Measurements from ENCODE around the gene HSD17B4. TPM values are rescaled to one million over a fixed set of nuclear protein-coding genes. Genes with fewer than 3 reads are reported as not detected.
A peak's percentile ranks its signal among the peaks of the same experiment; 100 is the strongest.

HSD17B4 gene
- total and polyA plus RNA-seq, 9 of the 15 experiments (the other 6 are each of a cell fraction or from before 2014, with no cell fraction given): 50.6 to 187 (median 94.6) TPM

- ChIA-PET POLR2A (no interaction called here), CTCF (ENCODE audit: low intra/inter-chr PET ratio) (no interaction called here)
- Histone ChIP-seq H2AFZ (ENCODE audit: low read depth, low read length) (no peak overlapping the region), H3K4me3 (no peak overlapping the region), H3K9ac (ENCODE audit: insufficient read depth in 1 of 2, low read depth in 2 of 2, low read length in 2 of 2) (no peak overlapping the region), H3K4me2 (ENCODE audit: insufficient read depth, low read length) (no peak overlapping the region), H3K27me3 (ENCODE audit: control insufficient read depth in 2 of 2, insufficient read depth in 2 of 2, low read length in 2 of 2) (no peaks in the 10 kb centered on the region), H3K9me3 (replicated peaks; ENCODE audit: control insufficient read depth, insufficient read depth, low read depth, low read length) (no peaks in the 10 kb centered on the region), H3K27ac (ENCODE audit: extremely low read depth, low read depth, low read length) (no peak overlapping the region), H3K36me3 (ENCODE audit: control insufficient read depth, insufficient read depth, low read length) (peaks cover 15% of the 10 kb centered on the region; the same call in 2 of the 3 replicates), H3K9me1 (ENCODE audit: control insufficient read depth, insufficient read depth, low read length) (no peaks in the 10 kb centered on the region), H3K79me2 (ENCODE audit: control insufficient read depth, insufficient read depth, low read length) (no peaks in the 10 kb centered on the region), H3K4me1 (replicated peaks in 1 of 2; ENCODE audit: control insufficient read depth in 2 of 2, insufficient read depth in 2 of 2, low read length in 2 of 2) (no peaks in the 10 kb centered on the region), H4K20me1 (replicated peaks; ENCODE audit: control insufficient read depth, insufficient read depth, low read length) (no peaks in the 10 kb centered on the region)
- in situ Hi-C loops (cut with MboI) (no loop called here), intact Hi-C loops (cut with micrococcal nuclease) (no loop called here)
- FAIRE-seq (no peak), DNase-seq (ENCODE audit: extremely low read depth in 1 of 4, low spot score in 3 of 4) (no peak), ATAC-seq (no peak)
- WGBS (ENCODE audit: insufficient coverage, low coverage, missing lambda C conversion rate): 43% methylated on average over 1 of the region's 1 CpG
- no TSS peak for BruUV-seq (replicated peaks)
- TF ChIP-seq DIDO1 (tag; IDR thresholded peaks at IDR 0.05; ENCODE audit: low read depth) (no peak), TRIM28 (IDR thresholded peaks at IDR 0.05) (peak; percentile 68; the same call in 1 of the 2 replicates), NR2F6 (CRISPR knock-in tag; IDR thresholded peaks at IDR 0.05) (no peak), CBX3 (IDR thresholded peaks at IDR 0.05; ENCODE audit: borderline replicate concordance in 1 of 2, low read length in 2 of 2) (peak in 1 of 2 experiments; percentile 78; a peak in 2 of 3 replicates), ZBTB49 (CRISPR knock-in tag; IDR thresholded peaks at IDR 0.05; ENCODE audit: borderline replicate concordance) (no peak), FOSL1 (tag; conservative IDR thresholded peaks at IDR 0.05) (peak; percentile 37; the same call in 1 of the 2 replicates), CBX5 (IDR thresholded peaks at IDR 0.05; ENCODE audit: borderline replicate concordance, low read depth) (0 out of 2 replicates have a peak, but pooled peaks have one; percentile 45)
Observed at GRCh38 chr5:119512277-119512676, 60.0 kb downstream of the HSD17B4 start.
